Esophagus squamous epithelium (tissue), 4 donors: ENCODE results near the gene GTPBP6.

Source experiments
- CTCF ChIP-seq, 6 experiments: fragments of 450-650 bp in 4 of 6; fragments of 200-600 bp in 2 of 6; sonication (generic) in 2 of 6; IDR thresholded peaks; one replicate each; pipeline ENCODE4 v1.5.1; 2016 to 2019; ENCODE audit warnings: antibody characterized with exemption in 6 of 6, mild to moderate bottlenecking in 4 of 6, moderate library complexity in 4 of 6
- POLR2A ChIP-seq, 4 donors: fragments of 450-650 bp; IDR thresholded peaks; one replicate each; pipeline ENCODE4 v1.6.1; 2017; ENCODE audit warnings: antibody characterized with exemption in 4 of 4, mild to moderate bottlenecking in 4 of 4, moderate library complexity in 3 of 4

- TF ChIP-seq CTCF (IDR thresholded peaks at IDR 0.05) = no peak
- TF ChIP-seq POLR2A (IDR thresholded peaks at IDR 0.05) = no peak
Observed at GRCh38 chrX:285076-285677, 33.4 kb downstream of the GTPBP6 start.
